ENCODE data around the gene SKIC8.

SKIC8 gene

DNA sequence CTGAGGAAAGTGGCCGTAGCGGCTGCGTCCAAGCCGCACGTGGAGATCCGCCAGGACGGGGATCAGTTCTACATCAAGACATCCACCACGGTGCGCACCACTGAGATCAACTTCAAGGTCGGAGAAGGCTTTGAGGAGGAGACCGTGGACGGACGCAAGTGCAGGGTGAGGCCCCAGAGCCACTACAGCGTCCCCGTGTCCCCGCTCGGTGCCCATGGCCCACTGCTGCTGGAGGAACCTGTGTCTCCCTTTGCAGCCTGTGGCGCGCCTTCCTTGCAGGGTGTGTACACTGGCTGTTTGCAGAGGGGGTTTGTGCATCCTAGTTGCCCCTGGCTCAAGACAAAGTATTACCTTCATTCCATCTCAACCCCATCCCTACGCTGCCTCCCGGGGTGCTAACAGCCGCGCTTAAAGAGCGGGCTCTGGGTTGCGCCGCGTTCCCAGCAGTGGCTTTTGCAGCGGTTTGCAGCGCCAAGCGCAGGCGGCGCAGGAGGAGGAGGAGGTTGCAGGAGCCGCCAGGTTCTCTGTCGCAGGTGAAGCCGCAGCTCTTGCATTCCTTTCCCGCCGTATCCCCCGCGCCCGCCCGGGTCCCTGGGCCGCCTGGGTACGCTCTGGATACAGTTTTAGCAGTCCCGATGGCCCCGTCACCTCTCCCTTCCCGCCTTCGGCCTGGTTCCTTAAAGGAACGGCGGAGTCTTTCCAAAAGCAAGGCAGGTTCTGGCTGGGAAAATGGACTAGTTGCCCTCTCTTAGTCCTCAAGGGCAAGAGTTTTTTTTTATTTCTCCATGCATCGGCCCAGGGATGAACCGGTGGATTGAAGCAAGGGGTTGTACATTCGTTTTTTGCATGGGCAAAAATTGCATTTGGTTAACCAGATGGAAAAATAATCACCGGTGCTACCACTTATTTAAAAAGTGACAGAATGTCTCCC is 41.9 kb upstream of the SKIC8 start:
- peak overlapping the region; percentile 18 for H3K4me3 ChIP-seq
- TF ChIP-seq, protein P1, sequence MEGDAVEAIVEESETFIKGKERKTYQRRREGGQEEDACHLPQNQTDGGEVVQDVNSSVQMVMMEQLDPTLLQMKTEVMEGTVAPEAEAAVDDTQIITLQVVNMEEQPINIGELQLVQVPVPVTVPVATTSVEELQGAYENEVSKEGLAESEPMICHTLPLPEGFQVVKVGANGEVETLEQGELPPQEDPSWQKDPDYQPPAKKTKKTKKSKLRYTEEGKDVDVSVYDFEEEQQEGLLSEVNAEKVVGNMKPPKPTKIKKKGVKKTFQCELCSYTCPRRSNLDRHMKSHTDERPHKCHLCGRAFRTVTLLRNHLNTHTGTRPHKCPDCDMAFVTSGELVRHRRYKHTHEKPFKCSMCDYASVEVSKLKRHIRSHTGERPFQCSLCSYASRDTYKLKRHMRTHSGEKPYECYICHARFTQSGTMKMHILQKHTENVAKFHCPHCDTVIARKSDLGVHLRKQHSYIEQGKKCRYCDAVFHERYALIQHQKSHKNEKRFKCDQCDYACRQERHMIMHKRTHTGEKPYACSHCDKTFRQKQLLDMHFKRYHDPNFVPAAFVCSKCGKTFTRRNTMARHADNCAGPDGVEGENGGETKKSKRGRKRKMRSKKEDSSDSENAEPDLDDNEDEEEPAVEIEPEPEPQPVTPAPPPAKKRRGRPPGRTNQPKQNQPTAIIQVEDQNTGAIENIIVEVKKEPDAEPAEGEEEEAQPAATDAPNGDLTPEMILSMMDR (IDR thresholded peaks at IDR 0.05) = no peak

DNA sequence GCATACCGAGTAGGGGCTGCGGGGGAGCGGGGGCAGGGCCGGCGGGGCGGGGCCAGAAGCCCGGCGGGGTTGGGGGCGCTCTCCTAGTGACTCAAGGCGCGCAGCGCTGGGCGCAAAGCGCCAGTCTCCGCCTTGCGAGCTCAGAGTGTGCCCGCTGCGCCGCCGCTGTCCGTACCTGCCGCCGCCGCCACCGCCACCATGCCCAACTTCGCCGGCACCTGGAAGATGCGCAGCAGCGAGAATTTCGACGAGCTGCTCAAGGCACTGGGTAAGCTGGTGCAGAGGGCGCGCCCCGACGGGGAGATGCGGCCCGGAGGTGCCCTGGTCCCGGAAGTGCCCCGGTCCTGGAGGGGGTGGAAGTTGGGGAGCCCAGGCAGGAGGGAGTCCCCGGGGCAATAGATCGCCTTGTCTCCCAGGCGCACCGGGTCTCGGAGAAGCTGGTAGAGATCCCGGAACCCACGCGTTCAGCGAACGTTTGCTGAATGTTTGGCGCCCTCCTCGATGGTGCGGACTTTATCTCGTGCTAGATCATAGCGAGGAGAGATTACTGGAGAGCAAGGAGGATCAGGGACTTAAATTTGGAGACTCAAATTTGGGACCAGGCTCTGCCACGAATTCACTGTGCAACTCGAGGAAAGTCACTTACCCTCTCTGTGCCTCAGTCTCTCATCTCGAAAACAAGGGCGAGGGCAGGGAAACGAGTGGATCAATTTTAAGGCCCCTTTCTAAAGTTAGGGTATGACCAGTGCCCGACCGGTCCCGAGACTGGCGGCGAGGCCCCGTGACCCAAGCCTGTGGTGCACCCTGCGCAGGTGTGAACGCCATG is 41.0 kb upstream of the SKIC8 start, which contains the start of gene CRABP1:
CRABP1 (plus strand) TSS at position 123 of the 826 bp plus-strand sequence; CDS start at position 199, 76 bp downstream.
- TF ChIP-seq, protein P1 (IDR thresholded peaks at IDR 0.05) = no peak
- DNase-seq (ENCODE audit: low spot score) = no peak
- Histone ChIP-seq H3K4me3 (peak within 1 kb of the TSS; percentile 41), H3K27ac (no peak within 1 kb of the TSS)

More for the DNA sequence above, 41.9 kb upstream of the SKIC8 start:
- no peak overlapping the region for H3K27ac ChIP-seq
- no peak for DNase-seq (ENCODE audit: low spot score)

DNA sequence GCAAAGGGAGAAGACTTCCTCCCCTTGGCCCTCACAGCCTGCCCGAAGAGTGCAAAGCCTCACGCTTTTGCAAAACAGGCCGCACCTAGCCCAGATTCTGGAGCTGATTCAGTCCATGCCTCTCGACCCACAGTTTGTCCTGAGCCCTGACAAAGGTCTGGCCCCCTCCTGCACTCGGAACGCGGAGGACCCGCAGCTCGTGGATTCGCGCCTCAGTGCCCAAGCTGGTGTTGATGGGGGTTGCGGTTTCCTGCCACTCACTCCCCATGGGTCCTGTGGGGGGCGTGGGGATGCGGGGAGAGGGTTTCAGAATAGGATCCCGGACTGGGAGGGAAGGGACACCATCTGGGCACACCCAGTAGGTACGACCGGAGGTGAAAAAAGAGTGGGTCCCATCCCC is 40.1 kb upstream of the SKIC8 start:
- H3K27ac ChIP-seq = no peak overlapping the region
- no peak for DNase-seq (ENCODE audit: low spot score)
- H3K4me3 ChIP-seq = no peak overlapping the region
- TF ChIP-seq, protein P1 (IDR thresholded peaks at IDR 0.05) = no peak

DNA sequence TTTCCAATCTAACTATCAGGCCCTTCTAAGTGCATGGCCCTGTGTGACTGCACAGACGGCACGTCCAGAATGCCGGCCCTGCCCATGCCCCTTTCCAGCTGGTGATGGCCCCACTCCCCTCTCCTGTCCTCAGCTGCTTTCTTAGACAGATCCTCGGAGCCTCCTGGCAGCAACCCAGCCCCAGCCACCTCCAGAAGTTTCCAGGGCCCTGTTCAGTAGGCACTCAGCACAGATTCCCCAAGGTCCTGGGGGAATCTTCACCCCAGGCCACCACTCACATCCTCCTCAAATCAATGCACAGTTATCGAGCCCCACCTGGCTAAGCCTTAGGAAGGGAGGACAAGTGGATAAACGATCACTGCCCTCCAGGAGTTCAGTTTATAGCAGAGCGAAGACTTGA is 39.4 kb upstream of the SKIC8 start:
- TF ChIP-seq, protein P1 (IDR thresholded peaks at IDR 0.05) = no peak
- Histone ChIP-seq H3K4me3 (no peak overlapping the region), H3K27ac (no peak overlapping the region)
- no peak for DNase-seq (ENCODE audit: low spot score)

DNA sequence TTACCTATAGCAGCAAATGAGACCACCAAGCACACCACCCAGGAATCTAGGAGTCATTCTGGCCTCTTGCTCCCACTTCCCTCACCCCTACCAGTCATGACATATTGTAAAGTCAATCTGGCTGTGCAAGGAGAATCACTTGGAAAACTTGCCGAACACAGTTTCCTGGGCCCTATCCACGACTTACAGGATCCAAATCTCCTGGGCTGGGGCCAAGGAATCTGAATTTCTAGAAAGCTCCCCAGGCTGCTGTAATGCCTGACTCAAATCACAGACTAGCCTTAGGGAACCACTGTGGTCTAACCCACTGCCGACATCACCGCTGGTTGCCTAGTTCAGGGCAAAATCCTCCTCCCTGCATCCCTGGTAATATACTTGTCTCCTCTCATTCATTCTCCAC is 36.6 kb upstream of the SKIC8 start:
- Histone ChIP-seq H3K27ac (no peak overlapping the region), H3K4me3 (no peak overlapping the region)
- no peak for DNase-seq (ENCODE audit: low spot score)
- TF ChIP-seq, protein P1 (IDR thresholded peaks at IDR 0.05) = no peak

DNA sequence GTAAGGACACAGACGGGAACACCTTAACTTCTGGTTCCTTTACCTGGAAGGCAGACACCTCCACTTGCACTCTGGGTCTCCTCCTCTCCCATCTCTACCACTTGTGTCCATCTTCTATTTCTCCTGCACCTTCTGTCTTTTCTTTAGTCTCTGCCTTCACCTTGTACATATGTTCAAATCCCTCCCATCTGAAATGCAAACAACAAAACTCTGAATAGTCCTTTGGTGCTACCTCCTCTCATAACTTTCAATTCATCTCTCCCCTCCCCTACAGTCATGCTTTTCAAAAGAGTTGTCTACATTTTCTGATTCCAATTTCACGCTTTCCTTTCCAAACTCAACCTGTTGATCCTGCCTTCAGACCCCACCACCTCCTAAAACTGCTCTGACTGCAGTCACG is 35.4 kb upstream of the SKIC8 start:
- TF ChIP-seq, protein P1 (IDR thresholded peaks at IDR 0.05) = no peak
- no peak overlapping the region for H3K27ac ChIP-seq

More for the DNA sequence above, 35.4 kb upstream of the SKIC8 start:
- no peak overlapping the region for H3K4me3 ChIP-seq
- no peak for DNase-seq (ENCODE audit: low spot score)

Data from coronary artery (tissue), 2 donors.